Fibroblast of skin of right biceps (primary cell): ENCODE results near the gene CALCOCO2.
"Not testable (repeated sequence)": the region's sequence is repeated elsewhere in the genome, so short reads cannot be mapped to it uniquely, and the experiment has no call there.

ENCODE experiments used
- DNase-seq: peaks from one replicate; pipeline ENCODE4 v3.0.0-alpha.2; 2013

Gene CALCOCO2, protein sequence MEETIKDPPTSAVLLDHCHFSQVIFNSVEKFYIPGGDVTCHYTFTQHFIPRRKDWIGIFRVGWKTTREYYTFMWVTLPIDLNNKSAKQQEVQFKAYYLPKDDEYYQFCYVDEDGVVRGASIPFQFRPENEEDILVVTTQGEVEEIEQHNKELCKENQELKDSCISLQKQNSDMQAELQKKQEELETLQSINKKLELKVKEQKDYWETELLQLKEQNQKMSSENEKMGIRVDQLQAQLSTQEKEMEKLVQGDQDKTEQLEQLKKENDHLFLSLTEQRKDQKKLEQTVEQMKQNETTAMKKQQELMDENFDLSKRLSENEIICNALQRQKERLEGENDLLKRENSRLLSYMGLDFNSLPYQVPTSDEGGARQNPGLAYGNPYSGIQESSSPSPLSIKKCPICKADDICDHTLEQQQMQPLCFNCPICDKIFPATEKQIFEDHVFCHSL

DNA sequence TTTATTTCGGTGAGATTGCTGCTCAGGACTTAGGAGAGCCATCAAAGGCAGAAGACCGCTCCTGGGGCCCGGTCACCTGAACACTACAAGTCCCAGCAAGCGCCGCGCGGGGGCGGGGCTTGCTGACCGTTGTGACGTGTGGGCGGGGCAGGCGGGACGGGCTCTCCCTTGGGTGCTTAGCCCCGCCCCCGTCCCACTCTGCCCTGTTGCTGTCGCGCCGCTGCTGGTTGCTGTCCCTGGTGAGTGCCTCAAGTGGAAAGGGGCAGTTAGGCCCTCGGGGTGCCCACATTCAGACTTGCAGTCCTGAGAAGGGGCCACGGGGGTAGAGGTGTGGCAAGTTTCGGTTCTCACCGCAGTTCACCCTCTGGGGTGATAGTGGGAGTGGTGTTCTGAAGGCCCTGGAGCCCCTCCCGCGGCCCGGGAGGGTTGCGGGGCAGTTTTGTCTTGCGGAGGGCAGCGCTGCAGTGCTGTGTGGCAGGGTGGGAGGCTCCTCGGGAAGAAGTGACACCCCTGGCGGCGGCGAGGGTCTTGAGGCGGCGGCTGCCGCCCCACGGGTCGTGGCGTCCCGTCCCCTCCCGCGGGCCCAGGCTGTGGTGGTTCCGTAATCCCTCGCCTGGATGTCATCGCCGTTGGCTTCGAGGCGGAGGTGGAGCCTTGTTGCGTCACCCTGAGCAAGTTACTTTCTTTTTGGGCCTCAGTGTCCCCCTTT, at the start of gene CALCOCO2:
Gene CALCOCO2 (plus strand): TSS at position 196 of the 709 bp plus-strand sequence. CDS start 10,673 bp downstream, outside the sequence.
- peak; percentile 92 for DNase-seq

DNA sequence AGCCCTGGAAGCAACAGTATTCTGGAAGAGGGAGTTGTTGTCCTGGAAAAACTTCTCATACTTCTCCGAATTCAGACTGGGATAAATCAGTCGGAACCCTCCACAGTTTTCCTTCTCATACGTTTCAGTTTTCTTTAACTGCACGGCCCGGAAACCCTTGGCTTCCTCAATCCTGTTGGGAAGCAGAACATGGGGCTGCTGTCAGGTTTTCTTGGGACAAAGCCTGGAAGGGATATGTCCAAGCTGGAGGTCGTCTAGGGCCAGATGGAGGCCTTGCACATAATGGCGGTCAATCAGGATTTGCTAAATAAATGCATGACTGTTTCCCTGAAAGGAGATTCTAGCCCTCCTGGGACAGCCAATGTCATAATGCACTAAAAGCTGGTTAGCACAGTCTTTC, 43.0 kb upstream of the CALCOCO2 start:
- no peak for DNase-seq

GRCh38 chr17:48790607-48791127, 40.2 kb upstream of the CALCOCO2 start:
- no peak for DNase-seq

GRCh38 chr17:48791128-48792032, 39.5 kb upstream of the CALCOCO2 start:
- peak; percentile 76 for DNase-seq

DNA sequence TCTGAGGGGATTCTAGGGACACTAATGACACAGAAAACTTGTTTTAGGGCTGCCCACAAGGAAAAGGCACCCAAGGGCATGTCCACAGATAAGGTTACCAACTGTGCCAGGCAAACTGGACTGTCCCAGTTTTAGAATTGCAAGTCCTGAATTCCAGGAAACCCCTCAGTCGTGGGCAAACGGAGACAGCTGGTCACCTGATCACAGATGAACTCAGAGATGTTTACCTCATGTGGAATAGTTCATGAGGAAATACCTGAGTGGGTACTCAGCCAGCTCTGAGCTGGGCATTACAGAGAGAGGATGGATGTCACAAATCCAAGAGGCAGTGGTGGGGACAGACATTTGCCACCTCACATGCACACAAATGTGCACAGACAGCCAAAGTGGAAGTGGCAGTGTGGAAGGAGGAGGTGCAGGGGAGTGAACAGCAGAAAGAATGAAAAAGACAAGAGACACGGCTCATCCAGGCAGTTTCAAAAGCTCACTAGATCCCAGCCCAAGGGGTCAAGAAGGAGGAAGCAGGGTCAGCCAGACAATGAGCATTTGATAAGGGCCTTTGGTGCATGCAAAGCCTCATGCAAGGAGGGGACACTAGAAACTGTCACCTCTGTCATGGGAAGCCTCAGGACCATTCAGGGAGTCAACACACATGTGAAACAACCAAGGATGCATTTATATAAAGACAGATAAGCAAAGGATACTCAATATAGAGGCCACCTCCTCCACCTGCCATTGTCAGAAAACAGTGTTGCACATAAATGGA, 38.6 kb upstream of the CALCOCO2 start:
- DNase-seq = no peak

- peak; percentile 76 for DNase-seq
Measured at GRCh38 chr17:48795444-48796162, 35.2 kb upstream of the CALCOCO2 start.

DNA sequence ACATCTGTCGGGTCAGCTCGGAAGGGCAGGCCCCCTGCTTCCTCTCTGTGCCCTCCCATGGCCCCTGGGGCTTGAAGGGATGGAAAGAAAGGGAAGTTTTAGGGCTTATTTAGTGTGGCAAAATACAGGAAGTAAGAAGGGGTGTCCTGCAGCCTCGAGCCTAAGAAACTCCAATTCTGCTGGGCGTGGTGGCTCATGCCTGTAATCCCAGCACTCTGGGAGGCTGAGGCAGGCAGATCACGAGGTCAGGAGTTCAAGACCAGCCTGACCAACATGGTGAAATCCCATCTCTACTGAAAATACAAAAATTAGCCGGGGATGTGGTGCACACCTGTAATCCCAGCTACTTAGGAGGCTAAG, 34.7 kb upstream of the CALCOCO2 start:
- DNase-seq = not testable (repeated sequence)

DNA sequence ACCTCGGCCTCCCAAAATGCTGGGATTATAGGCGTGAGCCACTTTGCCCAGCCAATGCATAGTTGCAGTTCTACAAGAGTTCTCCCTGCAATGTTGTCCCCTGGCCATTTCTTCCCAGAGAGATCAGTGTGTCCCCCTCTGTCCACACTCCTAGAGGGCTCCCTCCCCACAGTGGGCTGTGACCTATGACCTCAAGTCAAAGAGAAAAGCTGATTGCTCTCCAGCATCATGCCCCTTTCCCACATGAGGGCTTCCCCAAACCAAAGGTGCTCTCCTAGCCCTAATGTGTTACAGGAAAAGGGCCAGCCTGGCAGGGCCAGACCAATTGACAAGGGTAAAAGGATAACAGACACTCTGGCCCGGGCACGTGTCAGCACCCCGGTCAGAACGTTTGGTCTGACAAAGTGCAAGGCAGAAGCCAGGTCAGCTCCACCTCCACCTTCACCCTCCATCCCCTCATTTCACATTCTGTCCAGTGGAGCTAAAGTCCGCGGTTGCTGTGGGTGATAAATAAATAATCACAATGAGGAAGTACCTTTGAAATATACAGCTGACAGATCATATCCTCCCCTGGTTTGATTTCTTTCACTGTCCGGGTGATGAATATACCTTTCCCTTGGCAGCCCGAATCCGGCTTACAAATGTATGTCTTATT, 31.6 kb upstream of the CALCOCO2 start:
- no peak for DNase-seq

GRCh38 chr17:48800626-48801217, 30.1 kb upstream of the CALCOCO2 start:
- DNase-seq = no peak

- DNase-seq = peak; percentile 40
Measured at GRCh38 chr17:48804936-48805411, 25.9 kb upstream of the CALCOCO2 start.

DNA sequence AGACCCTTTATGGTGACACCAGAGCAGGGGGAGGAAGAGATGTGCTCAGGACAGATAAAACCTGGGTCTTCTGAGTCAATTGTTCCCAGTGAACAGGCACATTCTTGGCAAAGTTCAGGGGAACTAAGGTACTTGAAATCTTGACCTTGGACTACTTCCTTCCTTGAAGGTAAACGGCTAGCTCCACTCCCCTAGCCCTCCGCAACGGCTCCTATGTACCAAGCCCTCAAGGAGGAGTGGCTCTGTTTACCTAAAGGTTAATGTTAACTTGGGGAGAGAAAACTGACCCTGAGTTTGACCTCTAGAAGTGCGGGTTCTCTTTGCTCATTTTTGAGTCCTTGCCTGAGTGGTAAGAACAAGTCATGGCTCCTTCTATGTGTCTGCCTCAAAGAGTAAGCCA, 21.7 kb upstream of the CALCOCO2 start:
- no peak for DNase-seq

GRCh38 chr17:48812001-48812400, 18.8 kb upstream of the CALCOCO2 start:
- no peak for DNase-seq

DNA sequence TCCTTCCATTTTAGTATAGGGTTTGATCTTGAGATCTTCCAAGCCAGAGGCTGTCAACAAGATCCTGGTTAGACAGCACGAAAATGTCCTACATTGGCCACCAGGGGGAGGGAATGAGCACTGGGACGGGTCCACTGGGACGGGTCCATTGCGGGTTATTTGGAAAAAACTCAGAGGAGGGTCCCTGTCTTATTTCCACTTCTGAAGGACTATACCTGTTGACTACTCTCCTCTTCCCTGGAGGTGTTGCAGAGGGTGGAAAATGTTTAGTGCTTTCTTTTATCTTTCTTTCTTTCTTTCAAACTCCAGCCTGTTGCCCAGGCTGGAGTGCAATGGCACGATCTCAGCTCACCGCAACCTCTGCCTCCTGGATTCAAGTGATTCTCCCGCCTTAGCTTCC, 16.3 kb upstream of the CALCOCO2 start:
- peak; percentile 27 for DNase-seq

DNA sequence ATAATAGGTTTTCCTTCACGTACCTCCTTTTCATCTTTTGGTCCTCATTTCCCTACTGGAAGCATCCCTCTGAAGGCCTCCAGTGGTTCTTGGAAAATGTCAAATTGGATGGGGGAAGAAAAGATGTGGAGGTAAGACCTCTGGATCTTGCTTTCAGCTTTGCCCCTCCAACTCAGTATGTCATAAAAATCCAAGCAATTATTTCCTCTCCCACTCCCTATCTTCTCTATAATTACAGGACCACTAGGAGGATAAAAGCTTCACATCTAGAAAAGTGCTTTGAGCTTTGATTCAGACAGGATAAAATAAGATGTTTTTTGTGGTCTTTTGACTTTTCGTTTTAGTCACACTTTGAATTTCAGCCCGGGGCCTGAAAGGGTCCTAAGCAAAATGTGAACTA, 15.5 kb upstream of the CALCOCO2 start:
- no peak for DNase-seq

GRCh38 chr17:48816438-48816773, 14.4 kb upstream of the CALCOCO2 start:
- no peak for DNase-seq

GRCh38 chr17:48816774-48817590, 13.9 kb upstream of the CALCOCO2 start, which contains the start of gene TTLL6:
Gene TTLL6 (minus strand): TSS chr17:48817229. CDS start chr17:48817072, 157 bp downstream.
- DNase-seq = peak; percentile 57

GRCh38 chr17:48818361-48818841, 12.4 kb upstream of the CALCOCO2 start:
- no peak for DNase-seq

DNA sequence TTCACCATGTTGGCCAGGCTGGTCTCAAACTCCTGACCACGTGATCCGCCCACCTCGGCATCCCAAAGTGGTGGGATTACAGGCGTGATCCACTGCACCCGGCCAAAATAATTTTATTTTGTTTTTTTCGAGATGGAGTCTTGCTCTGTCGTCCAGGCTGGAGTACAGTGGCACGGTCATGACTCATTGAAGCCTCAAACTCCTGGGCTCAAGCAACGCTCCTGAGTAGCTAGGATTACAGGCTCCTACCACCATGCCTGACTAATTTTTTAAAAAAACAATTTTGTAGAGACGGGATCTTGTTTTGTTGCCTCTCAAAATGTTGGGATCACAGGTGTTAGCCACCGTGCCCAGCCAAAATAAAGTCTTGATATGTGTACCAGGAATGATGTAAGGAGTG, 11.4 kb upstream of the CALCOCO2 start:
- DNase-seq = no peak

GRCh38 chr17:48820936-48821335, 9.9 kb upstream of the CALCOCO2 start:
- not testable (repeated sequence) for DNase-seq
